GM23248 (cell line): ENCODE results near the gene KAZN.

Source experiments
- EZH2 ChIP-seq: fragments of 200-600 bp; sonication (generic); IDR thresholded peaks from 2 replicates; pipeline ENCODE4 v1.6.1; 2018; ENCODE audit warnings: antibody characterized with exemption, mild to moderate bottlenecking; ENCODE audit not compliant: insufficient read depth, poor library complexity, severe bottlenecking
- EZH2phosphoT487 ChIP-seq: fragments of 200-600 bp; sonication (generic); IDR thresholded peaks from 2 replicates; pipeline ENCODE4 v1.6.1; 2018; ENCODE audit warnings: antibody characterized with exemption, moderate library complexity, mild to moderate bottlenecking, low read depth; ENCODE audit not compliant: insufficient read depth

GRCh38 chr1:14955402-14955801 lies 356.9 kb downstream of the KAZN start:
- TF ChIP-seq EZH2 (no peak), EZH2phosphoT487 (no peak)
